ENCODE measurements around the gene ANKRD18A. TPM values are rescaled to one million over a fixed set of nuclear protein-coding genes. Genes with fewer than 3 reads are reported as not detected.

Gene ANKRD18A
- total and polyA plus RNA-seq, 4 donors, result 0.35 to 6.7 (median 3.6) TPM

GRCh38 chr9:38641985-38642864 is 21.8 kb upstream of the ANKRD18A start:
- Histone ChIP-seq H3K27me3 (ENCODE audit: control insufficient read depth in 3 of 3, insufficient read depth in 3 of 3, low read length in 2 of 3) (no peaks in the 10 kb centered on the region), H3K4me1 (ENCODE audit: control insufficient read depth in 5 of 5, insufficient read depth in 5 of 5, low read length in 5 of 5) (no peaks in the 10 kb centered on the region), H3K36me3 (ENCODE audit: control insufficient read depth in 4 of 4, insufficient read depth in 4 of 4, low read length in 4 of 4) (no peaks in the 10 kb centered on the region), H3K9ac (ENCODE audit: insufficient read depth in 1 of 2, low read length in 2 of 2) (no peak overlapping the region), H3K27ac (ENCODE audit: low read depth in 1 of 2, low read length in 1 of 2) (no peak overlapping the region), H3K9me3 (ENCODE audit: control insufficient read depth in 4 of 4, insufficient read depth in 3 of 4, low read length in 3 of 4) (no peaks in the 10 kb centered on the region), H3K4me3 (no peak overlapping the region)
- no peak for ATAC-seq (ENCODE audit: insufficient read depth, low FRiP score)
- DNase-seq, result peak; percentile 44 to 57 (median 48)
- TF ChIP-seq, protein P1, sequence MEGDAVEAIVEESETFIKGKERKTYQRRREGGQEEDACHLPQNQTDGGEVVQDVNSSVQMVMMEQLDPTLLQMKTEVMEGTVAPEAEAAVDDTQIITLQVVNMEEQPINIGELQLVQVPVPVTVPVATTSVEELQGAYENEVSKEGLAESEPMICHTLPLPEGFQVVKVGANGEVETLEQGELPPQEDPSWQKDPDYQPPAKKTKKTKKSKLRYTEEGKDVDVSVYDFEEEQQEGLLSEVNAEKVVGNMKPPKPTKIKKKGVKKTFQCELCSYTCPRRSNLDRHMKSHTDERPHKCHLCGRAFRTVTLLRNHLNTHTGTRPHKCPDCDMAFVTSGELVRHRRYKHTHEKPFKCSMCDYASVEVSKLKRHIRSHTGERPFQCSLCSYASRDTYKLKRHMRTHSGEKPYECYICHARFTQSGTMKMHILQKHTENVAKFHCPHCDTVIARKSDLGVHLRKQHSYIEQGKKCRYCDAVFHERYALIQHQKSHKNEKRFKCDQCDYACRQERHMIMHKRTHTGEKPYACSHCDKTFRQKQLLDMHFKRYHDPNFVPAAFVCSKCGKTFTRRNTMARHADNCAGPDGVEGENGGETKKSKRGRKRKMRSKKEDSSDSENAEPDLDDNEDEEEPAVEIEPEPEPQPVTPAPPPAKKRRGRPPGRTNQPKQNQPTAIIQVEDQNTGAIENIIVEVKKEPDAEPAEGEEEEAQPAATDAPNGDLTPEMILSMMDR (IDR thresholded peaks at IDR 0.05; ENCODE audit: control extremely low read depth, extremely low read depth), result no peak
- WGBS, 2 donors, result 48 to 55% methylated on average over 12 of the region's 12 CpGs

DNA sequence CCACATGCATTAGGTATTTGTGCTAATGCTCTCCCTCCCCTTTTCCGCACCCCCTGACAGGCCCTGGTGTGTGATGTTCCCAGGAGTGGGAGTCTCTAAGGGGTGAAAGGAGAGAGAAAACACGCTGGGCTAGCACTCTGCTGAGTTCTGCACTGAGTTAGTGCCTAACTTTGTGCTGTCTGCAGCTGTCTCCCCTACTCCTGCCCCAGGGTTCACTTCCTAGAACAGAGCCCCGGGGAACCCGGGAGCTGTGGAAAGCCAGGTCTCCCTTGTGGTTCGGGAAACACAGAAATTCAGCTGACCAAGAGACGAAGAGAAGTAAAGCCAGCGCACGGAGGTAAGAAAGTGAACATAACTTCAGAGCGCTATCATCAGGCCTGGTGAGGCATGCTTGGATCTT is 20.7 kb upstream of the ANKRD18A start:
- ATAC-seq (ENCODE audit: insufficient read depth, low FRiP score) (no peak), DNase-seq (no peak)
- H3K27ac ChIP-seq (ENCODE audit: low read depth in 1 of 2, low read length in 1 of 2), result no peak overlapping the region
- no peaks in the 10 kb centered on the region for H3K36me3 ChIP-seq (ENCODE audit: control insufficient read depth in 4 of 4, insufficient read depth in 4 of 4, low read length in 4 of 4)
- H3K4me3 ChIP-seq, result no peak overlapping the region
- TF ChIP-seq, protein P1 (IDR thresholded peaks at IDR 0.05; ENCODE audit: control extremely low read depth, extremely low read depth), result no peak
- H3K4me1 ChIP-seq (ENCODE audit: control insufficient read depth in 5 of 5, insufficient read depth in 5 of 5, low read length in 5 of 5), result no peaks in the 10 kb centered on the region
- 88 to 92% methylated on average over 9 of the region's 9 CpGs for WGBS, 2 donors
- no peaks in the 10 kb centered on the region for H3K9me3 ChIP-seq (ENCODE audit: control insufficient read depth in 4 of 4, insufficient read depth in 3 of 4, low read length in 3 of 4)
- H3K27me3 ChIP-seq (ENCODE audit: control insufficient read depth in 3 of 3, insufficient read depth in 3 of 3, low read length in 2 of 3), result no peaks in the 10 kb centered on the region
- H3K9ac ChIP-seq (ENCODE audit: insufficient read depth in 1 of 2, low read length in 2 of 2), result no peak overlapping the region

GRCh38 chr9:38639577-38639940 is 19.2 kb upstream of the ANKRD18A start:
- no peak overlapping the region for H3K9ac ChIP-seq (ENCODE audit: insufficient read depth in 1 of 2, low read length in 2 of 2)
- TF ChIP-seq, protein P1 (IDR thresholded peaks at IDR 0.05; ENCODE audit: control extremely low read depth, extremely low read depth), result no peak
- H3K9me3 ChIP-seq (ENCODE audit: control insufficient read depth in 4 of 4, insufficient read depth in 3 of 4, low read length in 3 of 4), result no peaks in the 10 kb centered on the region
- no peak for DNase-seq
- no peaks in the 10 kb centered on the region for H3K27me3 ChIP-seq (ENCODE audit: control insufficient read depth in 3 of 3, insufficient read depth in 3 of 3, low read length in 2 of 3)
- no peak for ATAC-seq (ENCODE audit: insufficient read depth, low FRiP score)
- H3K36me3 ChIP-seq (ENCODE audit: control insufficient read depth in 4 of 4, insufficient read depth in 4 of 4, low read length in 4 of 4), result no peaks in the 10 kb centered on the region
- no peak overlapping the region for H3K27ac ChIP-seq (ENCODE audit: low read depth in 1 of 2, low read length in 1 of 2)
- H3K4me1 ChIP-seq (ENCODE audit: control insufficient read depth in 5 of 5, insufficient read depth in 5 of 5, low read length in 5 of 5), result no peaks in the 10 kb centered on the region
- 56 to 81% methylated on average over 6 of the region's 6 CpGs for WGBS, 2 donors
- H3K4me3 ChIP-seq, result no peak overlapping the region
